Cerebellar nuclear complex (tissue), 1 donor: Measurements from ENCODE around the gene MBD3L1.

Experiments used
- DNase-seq, 2 experiments: peaks; one replicate each; lab custom pipeline; 2025; lab: John Stamatoyannopoulos, UW

MBD3L1 gene

GRCh38 chr19:8832132-8833021, at the start of gene MBD3L1, which contains the start of gene ZNF558:
Gene MBD3L1 (plus strand): TSS chr19:8832377. CDS start chr19:8842679, 10,302 bp downstream.
Gene ZNF558 (minus strand): TSS chr19:8832304. CDS start chr19:8822659, 9,645 bp downstream.
- peak; percentile 87 to 90 for DNase-seq

GRCh38 chr19:8794823-8795222, 37.4 kb upstream of the MBD3L1 start:
- DNase-seq: no peak

- DNase-seq: no peak
These were observed 25.5 kb upstream of the MBD3L1 start for GRCh38 chr19:8806661-8807060.

- no peak for DNase-seq
These were observed 20.6 kb upstream of the MBD3L1 start for GRCh38 chr19:8811315-8812172.

GRCh38 chr19:8814176-8814575, 18.0 kb upstream of the MBD3L1 start:
- no peak for DNase-seq

GRCh38 chr19:8815780-8816179, 16.4 kb upstream of the MBD3L1 start:
- no peak for DNase-seq

- no peak for DNase-seq
These were observed 11.9 kb upstream of the MBD3L1 start for GRCh38 chr19:8820234-8820633.

GRCh38 chr19:8821748-8822241, 10.4 kb upstream of the MBD3L1 start:
- DNase-seq: no peak

- DNase-seq: no peak
These were observed 5.8 kb upstream of the MBD3L1 start for GRCh38 chr19:8826371-8826770.

GRCh38 chr19:8827277-8827676, 4.9 kb upstream of the MBD3L1 start:
- no peak for DNase-seq

GRCh38 chr19:8831373-8831772, 804 bp upstream of the MBD3L1 start:
- DNase-seq: no peak

GRCh38 chr19:8831832-8832131, 395 bp upstream of the MBD3L1 start:
- no peak for DNase-seq

GRCh38 chr19:8835446-8835845, 3.3 kb downstream of the MBD3L1 start:
- DNase-seq: no peak

GRCh38 chr19:8835877-8836276, 3.7 kb downstream of the MBD3L1 start:
- no peak for DNase-seq

- no peak for DNase-seq
These were observed 8.5 kb downstream of the MBD3L1 start for GRCh38 chr19:8840708-8841107.

GRCh38 chr19:8846819-8847218, 14.6 kb downstream of the MBD3L1 start:
- no peak for DNase-seq

- no peak for DNase-seq
These were observed 17.1 kb downstream of the MBD3L1 start for GRCh38 chr19:8849232-8849631.

GRCh38 chr19:8850488-8850887, 18.3 kb downstream of the MBD3L1 start:
- no peak for DNase-seq

- no peak for DNase-seq
These were observed 26.1 kb downstream of the MBD3L1 start for GRCh38 chr19:8858260-8858659.

GRCh38 chr19:8866344-8866743, 34.2 kb downstream of the MBD3L1 start:
- DNase-seq: no peak

- DNase-seq: no peak
These were observed 45.9 kb downstream of the MBD3L1 start for GRCh38 chr19:8877854-8878705.
